PC-9 (cell line): ENCODE measurements around the gene EPB41L2. TPM values are rescaled to one million over a fixed set of nuclear protein-coding genes. Genes with fewer than 3 reads are reported as not detected.

Source experiments
- BruUV-seq: library from RNA; stranded (reverse); fragments of 400-500 nt; replicated peaks from 2 replicates; lab custom pipeline; 2021; lab: Mats Ljungman, UMichigan
- CTCF ChIA-PET: fragments of 300-600 bp; sonication (Branson Sonifier 250); formaldehyde crosslinking; loops from one replicate; lab custom pipeline; 2022; ENCODE audit warnings: antibody characterized with exemption; lab: Charles Lee
- POLR2A ChIA-PET: fragments of 300-600 bp; sonication (Branson Sonifier 250); formaldehyde crosslinking; loops from one replicate; lab custom pipeline; 2022; ENCODE audit warnings: antibody characterized with exemption; ENCODE audit not compliant: unreplicated experiment; lab: Charles Lee
- DNase-seq, 2 experiments: peaks; one replicate each; pipeline versions ENCODE4 v3.0.0 to v3.0.0-alpha.2; 2015 to 2022; ENCODE audit warnings: mixed read lengths in 1 of 2
- H2AFZ ChIP-seq: fragments of 200-600 bp; sonication (generic); 2 replicates; pipeline ENCODE4 v1.8.1; 2017; ENCODE audit warnings: antibody characterized with exemption
- H3F3A ChIP-seq: fragments of 200-600 bp; sonication (generic); 2 replicates; pipeline ENCODE4 v1.8.1; 2017; ENCODE audit warnings: antibody characterized with exemption, mild to moderate bottlenecking, low read depth; ENCODE audit not compliant: insufficient read depth
- H3K27ac ChIP-seq: fragments of 200-600 bp; sonication (generic); 2 replicates; pipeline ENCODE4 v1.6.1; 2016; ENCODE audit warnings: mixed run types
- H3K27me3 ChIP-seq: fragments of 200-600 bp; sonication (generic); 2 replicates; pipeline ENCODE4 v1.6.1; 2016; ENCODE audit warnings: low read depth, mixed run types; ENCODE audit not compliant: insufficient read depth
- H3K36me3 ChIP-seq: fragments of 200-600 bp; sonication (generic); 2 replicates; pipeline ENCODE4 v1.6.1; 2016; ENCODE audit warnings: low read depth, mixed run types
- H3K4me1 ChIP-seq: fragments of 200-600 bp; sonication (generic); replicated peaks from 2 replicates; pipeline ENCODE4 v1.6.1; 2016; ENCODE audit warnings: mixed run types; ENCODE audit not compliant: insufficient read depth
- H3K4me2 ChIP-seq: fragments of 200-600 bp; sonication (generic); 2 replicates; pipeline ENCODE4 v1.6.1; 2017; ENCODE audit warnings: mixed run types
- H3K4me3 ChIP-seq: fragments of 200-600 bp; sonication (generic); 2 replicates; pipeline ENCODE4 v1.6.1; 2016; ENCODE audit warnings: mixed run types
- H3K79me2 ChIP-seq: fragments of 200-600 bp; sonication (generic); 2 replicates; pipeline ENCODE4 v1.6.1; 2017; ENCODE audit warnings: low read depth, mixed run types
- H3K9me2 ChIP-seq: fragments of 200-600 bp; sonication (generic); 2 replicates; pipeline ENCODE4 v1.8.1; 2017; ENCODE audit warnings: mild to moderate bottlenecking; ENCODE audit not compliant: insufficient read depth
- H3K9me3 ChIP-seq: fragments of 200-600 bp; sonication (generic); 2 replicates; pipeline ENCODE4 v1.8.1; 2016; ENCODE audit warnings: low read depth; ENCODE audit not compliant: insufficient read depth
- H4K20me1 ChIP-seq: fragments of 200-600 bp; sonication (generic); 2 replicates; pipeline ENCODE4 v1.8.1; 2017; ENCODE audit not compliant: insufficient read depth
- CTCF ChIP-seq: fragments of 200-600 bp; sonication (generic); conservative IDR thresholded peaks from 2 replicates; pipeline ENCODE4 v1.6.1; 2017; ENCODE audit warnings: mixed run types, antibody characterized with exemption, mild to moderate bottlenecking, moderate library complexity
- EZH2 ChIP-seq: fragments of 200-600 bp; sonication (generic); IDR thresholded peaks from 2 replicates; pipeline ENCODE4 v1.8.0; 2017; ENCODE audit warnings: antibody characterized with exemption, low read depth
- intact Hi-C: fragments of 100-400 bp; cut with micrococcal nuclease; formaldehyde crosslinking; loops from one replicate; pipeline ENCODE4 v1.10.0; 2022; ENCODE audit not compliant: unreplicated experiment
- total RNA-seq: library from RNA; stranded (reverse); gene quantifications from 2 replicates; pipeline ENCODE4 v1.2.3, GENCODE V29; 2021

The EPB41L2 gene
- total RNA-seq, 1 experiment from 2014 or later = 67.4 TPM

GRCh38 chr6:131041814-131042213 is 21.2 kb downstream of the EPB41L2 start:
- TF ChIP-seq EZH2 (no peak), CTCF (no peak)
- H3K9me2 ChIP-seq = no peaks in the 10 kb centered on the region
- DNase-seq = no peak
- H3K36me3 ChIP-seq = no peaks in the 10 kb centered on the region
- H3K4me2 ChIP-seq = no peak overlapping the region
- no peaks in the 10 kb centered on the region for H3K9me3 ChIP-seq
- ChIA-PET POLR2A (no interaction called here), CTCF (no interaction called here)
- H3K4me1 ChIP-seq = no peaks in the 10 kb centered on the region
- H3K4me3 ChIP-seq = no peak overlapping the region
- no peaks in the 10 kb centered on the region for H4K20me1 ChIP-seq
- no peaks in the 10 kb centered on the region for H3K27me3 ChIP-seq
- intact Hi-C loops = no loop called here
- no peaks in the 10 kb centered on the region for H3F3A ChIP-seq
- no peaks in the 10 kb centered on the region for H3K79me2 ChIP-seq
- H3K27ac ChIP-seq = no peak overlapping the region
- BruUV-seq = no TSS peak
- H2AFZ ChIP-seq = no peak overlapping the region

DNA sequence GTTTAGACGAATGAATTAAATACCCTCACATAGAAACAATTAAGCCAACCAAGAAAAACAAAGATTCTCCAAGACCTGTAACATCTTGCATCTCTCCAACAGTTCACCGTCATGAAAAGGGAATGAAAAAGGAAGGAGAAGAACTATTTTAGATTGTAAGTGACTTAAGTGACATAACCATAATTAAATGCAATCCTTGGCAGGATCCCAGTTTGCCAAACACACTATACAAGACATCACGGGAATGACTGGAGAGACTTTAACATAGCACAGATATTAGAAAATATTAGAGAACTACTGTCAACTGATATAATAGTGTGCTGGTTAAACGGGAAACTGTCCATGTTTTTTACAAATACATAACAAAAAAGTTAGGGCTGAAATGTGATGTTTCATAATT is 22.2 kb downstream of the EPB41L2 start:
- Histone ChIP-seq H3K4me2 (no peak overlapping the region), H3K79me2 (no peaks in the 10 kb centered on the region), H3K4me3 (no peak overlapping the region), H3F3A (no peaks in the 10 kb centered on the region), H2AFZ (no peak overlapping the region), H3K9me2 (no peaks in the 10 kb centered on the region), H3K36me3 (no peaks in the 10 kb centered on the region), H3K27me3 (no peaks in the 10 kb centered on the region), H3K9me3 (no peaks in the 10 kb centered on the region), H4K20me1 (no peaks in the 10 kb centered on the region), H3K4me1 (no peaks in the 10 kb centered on the region), H3K27ac (no peak overlapping the region)
- ChIA-PET POLR2A (no interaction called here), CTCF (no interaction called here)
- BruUV-seq = no TSS peak
- no peak for DNase-seq
- TF ChIP-seq CTCF (no peak), EZH2 (no peak)
- intact Hi-C loops = no loop called here

- Histone ChIP-seq H3K4me2 (no peak overlapping the region), H3K79me2 (no peaks in the 10 kb centered on the region), H3K27ac (no peak overlapping the region), H3K27me3 (no peaks in the 10 kb centered on the region), H3K9me2 (no peaks in the 10 kb centered on the region), H3K4me1 (no peaks in the 10 kb centered on the region), H3K4me3 (no peak overlapping the region), H2AFZ (no peak overlapping the region), H3F3A (no peaks in the 10 kb centered on the region), H3K9me3 (no peaks in the 10 kb centered on the region), H4K20me1 (no peaks in the 10 kb centered on the region), H3K36me3 (no peaks in the 10 kb centered on the region)
- DNase-seq = no peak
- BruUV-seq = no TSS peak
- CTCF ChIA-PET = no interaction called here
- TF ChIP-seq CTCF (no peak), EZH2 (no peak)
- POLR2A ChIA-PET = interaction anchor here (0.7 kb wide), 1 partner anchor 896 kb away, joined by 8 read pairs; no protein-coding TSS in a partner anchor
- intact Hi-C loops = no loop called here
These were observed 23.7 kb downstream of the EPB41L2 start for GRCh38 chr6:131039345-131039680.
